T-cell (primary cell): ENCODE results near the gene PTH2. TPM values are rescaled to one million over a fixed set of nuclear protein-coding genes. Genes with fewer than 3 reads are reported as not detected.

Experiments used
- ATAC-seq, 4 experiments: fragments of 200-7000 bp in 3 of 4; fragments of 150-1000 bp in 1 of 4; cut with Tn5 transposase; replicated peaks in 1 of 4; 1 replicate in 3 of 4; 2 replicates in 1 of 4; pipeline ENCODE4 v1.10.0; 2021; ENCODE audit warnings: moderate library complexity in 3 of 4, mild to moderate bottlenecking in 2 of 4, moderate number of reproducible peaks in 1 of 4
- CTCF ChIA-PET, 2 donors: fragments of 300-600 bp; sonication (Branson Sonifier 250); formaldehyde crosslinking; loops; one replicate each; lab custom pipeline; 2022; ENCODE audit warnings: antibody characterized with exemption in 2 of 2; lab: Charles Lee
- POLR2A ChIA-PET, 2 donors: fragments of 300-600 bp; sonication (Branson Sonifier 250); formaldehyde crosslinking; loops; one replicate each; lab custom pipeline; 2022; ENCODE audit warnings: antibody characterized with exemption in 2 of 2; lab: Charles Lee
- DNase-seq, 35 experiments: peaks; one replicate each; pipeline versions ENCODE4 v3.0.0 to v3.0.0-alpha.2; 2013 to 2023
- H3K27ac ChIP-seq: one replicate; pipeline ENCODE4 v1.5.1; 2013; ENCODE audit warnings: low read length
- H3K27me3 ChIP-seq, 2 experiments: replicated peaks in 1 of 2; 1 replicate in 1 of 2; 2 replicates in 1 of 2; pipeline versions ENCODE4 v1.6.1 to v1.7.0; 2013; ENCODE audit warnings: low read length in 1 of 2, mixed read lengths in 1 of 2; ENCODE audit not compliant: control insufficient read depth in 2 of 2, insufficient read depth in 2 of 2; ENCODE audit errors: extremely low read depth in 1 of 2
- H3K36me3 ChIP-seq, 2 donors: 1 replicate in 1 of 2; 2 replicates in 1 of 2; pipeline versions ENCODE4 v1.6.1 to v1.7.0; 2013; ENCODE audit warnings: low read length in 1 of 2; ENCODE audit not compliant: control insufficient read depth in 2 of 2, insufficient read depth in 1 of 2; ENCODE audit errors: extremely low read depth in 1 of 2
- H3K4me1 ChIP-seq, 2 experiments: 1 replicate in 1 of 2; 2 replicates in 1 of 2; pipeline versions ENCODE4 v1.6.1 to v1.7.0; 2013; ENCODE audit warnings: low read length in 2 of 2, mixed read lengths in 1 of 2; ENCODE audit not compliant: insufficient read depth in 2 of 2, control insufficient read depth in 1 of 2; ENCODE audit errors: extremely low read depth in 1 of 2
- H3K4me3 ChIP-seq, 2 donors: 1 replicate in 1 of 2; 2 replicates in 1 of 2; pipeline versions ENCODE4 v1.5.1 to v1.7.0; 2013; ENCODE audit warnings: mild to moderate bottlenecking in 2 of 2, low read length in 1 of 2, moderate library complexity in 1 of 2; ENCODE audit not compliant: control insufficient read depth in 1 of 2; ENCODE audit errors: extremely low read depth in 1 of 2
- H3K9me3 ChIP-seq: 2 replicates; pipeline ENCODE4 v1.7.0; 2013
- H3K27ac Mint-ChIP-seq, 2 donors: one replicate each; pipeline ENCODE4 v1.8.0; 2020 to 2021; ENCODE audit warnings: mild to moderate bottlenecking in 2 of 2, mixed read lengths in 2 of 2
- H3K27me3 Mint-ChIP-seq, 2 donors: one replicate each; pipeline ENCODE4 v1.8.0; 2021 to 2022; ENCODE audit warnings: mixed read lengths in 2 of 2
- H3K36me3 Mint-ChIP-seq: one replicate; pipeline ENCODE4 v1.8.0; 2021; ENCODE audit warnings: mixed read lengths
- H3K4me1 Mint-ChIP-seq, 3 donors: one replicate each; pipeline ENCODE4 v1.8.0; 2020 to 2022; ENCODE audit warnings: mixed read lengths in 3 of 3, mild to moderate bottlenecking in 1 of 3
- H3K4me3 Mint-ChIP-seq, 3 donors: one replicate each; pipeline ENCODE4 v1.8.0; 2020 to 2022; ENCODE audit warnings: mild to moderate bottlenecking in 3 of 3, mixed read lengths in 3 of 3, moderate library complexity in 3 of 3
- H3K9me3 Mint-ChIP-seq, 3 donors: one replicate each; pipeline ENCODE4 v1.8.0; 2020 to 2022; ENCODE audit warnings: mixed read lengths in 3 of 3
- WGBS: methylation state at CpG from one replicate; pipeline ENCODE4 v1.1.5; 2013; ENCODE audit warnings: missing lambda C conversion rate; ENCODE audit not compliant: insufficient coverage; 5-methylcytosine and 5-hydroxymethylcytosine counted together
- total RNA-seq, 35 experiments: library from RNA in 6 of 35; stranded (reverse) in 6 of 35; fragments of 120-200 nt in 1 of 35; gene quantifications; one replicate each; pipeline versions ENCODE4 v1.2.1 to v1.2.4 and lab custom pipeline; 2013 to 2026

The PTH2 gene
- total RNA-seq, 5 donors from 2014 or later (not counting 1 experiment from before 2014, with no cell fraction given): not detected

DNA sequence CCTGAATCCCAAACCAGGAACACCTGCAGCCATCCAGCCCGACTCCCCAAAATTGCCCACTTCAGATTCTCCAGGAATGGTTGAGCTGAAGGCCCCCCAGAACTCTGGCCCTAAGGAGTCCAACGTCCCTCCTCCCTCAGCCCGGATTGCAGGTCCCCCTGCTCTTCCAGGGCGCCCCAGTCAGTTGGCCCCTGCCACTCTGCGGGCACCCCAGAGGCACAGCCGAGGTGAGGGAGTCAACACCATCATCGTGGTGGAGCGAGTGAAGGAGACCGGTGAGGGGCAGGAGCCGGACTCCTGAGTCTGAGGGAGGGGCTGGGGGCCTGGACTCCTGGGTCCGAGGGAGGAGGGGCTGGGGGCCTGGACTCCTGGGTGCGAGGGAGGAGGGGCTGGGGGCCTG, 4.1 kb upstream of the PTH2 start:
- ATAC-seq (no peak), DNase-seq (no peak)
- Histone ChIP-seq H3K36me3 (no peaks in the 10 kb centered on the region), H3K27ac (no peak overlapping the region), H3K4me3 (no peak overlapping the region), H3K9me3 (no peaks in the 10 kb centered on the region), H3K4me1 (peaks cover 15 to 61% of the 10 kb centered on the region in 2 experiments), H3K27me3 (peaks cover 17 to 99% of the 10 kb centered on the region in 2 experiments)
- 47% methylated on average over 12 of the region's 12 CpGs for WGBS
- H3K4me3 Mint-ChIP-seq: peak overlapping the region in 1 of 3 donors; percentile 62
- ChIA-PET CTCF (interaction anchor here in 1 of 2 donors (0.6 to 0.7 kb wide), 2 partner anchors 79 to 123 kb away, joined by 3 read pairs; no protein-coding TSS in a partner anchor), POLR2A (no interaction called here)
- peaks cover 6% of the 10 kb centered on the region for H3K36me3 Mint-ChIP-seq
- peak overlapping the region in 1 of 2 donors; percentile 81 for H3K27ac Mint-ChIP-seq
- no peaks in the 10 kb centered on the region for H3K9me3 Mint-ChIP-seq
- H3K4me1 Mint-ChIP-seq: peaks cover 55 to 69% (median 67%) of the 10 kb centered on the region in 3 donors
- H3K27me3 Mint-ChIP-seq: peaks cover 74 to 88% of the 10 kb centered on the region in 2 donors

DNA sequence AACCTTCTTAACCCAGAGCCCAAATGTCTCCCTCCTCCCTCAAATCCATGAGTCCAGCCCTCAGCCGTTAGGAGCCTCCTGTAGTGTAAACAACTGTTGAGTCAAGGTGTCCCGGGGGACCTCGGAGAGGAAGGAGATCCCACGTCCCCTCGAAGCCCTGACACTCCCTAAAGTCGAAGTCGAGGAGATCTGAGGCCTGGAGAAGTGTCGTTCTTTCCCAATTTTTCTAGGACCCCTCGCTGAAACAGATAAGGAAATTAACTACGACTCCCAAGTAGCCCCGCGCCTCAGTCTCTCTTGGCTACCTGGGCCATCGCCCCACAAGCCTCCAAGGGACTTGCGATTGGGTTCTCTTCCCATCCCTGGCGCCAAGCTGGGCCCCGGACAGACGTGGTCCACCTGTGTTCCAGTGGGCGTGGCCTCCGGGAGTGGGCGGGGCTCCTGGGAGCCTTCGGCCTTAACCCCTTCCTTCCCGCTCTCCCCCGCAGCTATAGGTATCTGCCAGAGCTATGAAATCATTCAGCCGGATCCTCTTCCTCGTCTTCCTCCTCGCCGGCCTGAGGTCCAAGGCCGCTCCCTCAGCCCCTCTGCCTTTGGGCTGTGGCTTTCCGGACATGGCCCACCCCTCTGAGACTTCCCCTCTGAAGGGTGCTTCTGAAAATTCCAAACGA, 2.8 kb upstream of the PTH2 start:
- peaks cover 80 to 89% of the 10 kb centered on the region in 2 donors for H3K27me3 Mint-ChIP-seq
- H3K4me1 ChIP-seq: peaks cover 15 to 61% of the 10 kb centered on the region in 2 experiments
- WGBS: 13% methylated on average over 30 of the region's 30 CpGs

DNA sequence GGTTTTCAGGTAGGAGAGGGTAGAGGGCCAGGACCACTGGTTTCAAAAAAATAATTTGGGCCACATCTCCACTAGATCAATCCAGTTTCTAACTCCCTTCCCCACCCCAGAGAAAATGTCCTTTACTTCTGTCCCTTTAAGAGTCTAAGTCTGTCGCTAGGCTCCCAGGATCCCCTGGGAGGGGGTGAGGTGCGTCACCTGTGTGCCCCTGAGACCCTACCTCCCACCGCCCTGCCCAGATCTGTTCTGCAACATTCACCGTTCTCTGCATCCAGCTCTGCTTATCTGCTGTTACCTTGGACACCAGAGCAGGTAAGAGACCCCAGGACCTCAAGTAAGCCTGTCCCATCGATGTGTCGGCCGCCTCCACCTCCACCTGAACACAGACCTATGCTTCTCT, 1.9 kb upstream of the PTH2 start, which contains the start of gene GFY:
GFY (plus strand) TSS at position 211 of the 400 bp plus-strand sequence. CDS start 1,043 bp downstream, outside the sequence.
- no peak within 1 kb of the TSS for H3K27ac ChIP-seq
- Mint-ChIP-seq H3K9me3 (no peaks in the 10 kb centered on the region), H3K4me3 (peak within 1 kb of the TSS in 1 of 3 donors; percentile 82), H3K27ac (no peak within 1 kb of the TSS), H3K27me3 (peaks cover 80 to 89% of the 10 kb centered on the region in 2 donors), H3K4me1 (peaks cover 62 to 80% (median 77%) of the 10 kb centered on the region in 3 donors), H3K36me3 (peaks cover 6% of the 10 kb centered on the region)
- no peak for ATAC-seq
- H3K36me3 ChIP-seq: no peaks in the 10 kb centered on the region
- DNase-seq: no peak
- peaks cover 15 to 64% of the 10 kb centered on the region in 2 experiments for H3K4me1 ChIP-seq
- ChIA-PET POLR2A (interaction anchor here in 1 of 2 donors (0.5 kb wide), 1 partner anchor 31 kb away, joined by 3 read pairs; no protein-coding TSS in a partner anchor), CTCF (no interaction called here)
- H3K4me3 ChIP-seq: no peak within 1 kb of the TSS
- H3K9me3 ChIP-seq: no peaks in the 10 kb centered on the region
- 73% methylated on average over 7 of the region's 7 CpGs for WGBS
- H3K27me3 ChIP-seq: peaks cover 15 to 99% of the 10 kb centered on the region in 2 experiments

More for the DNA sequence above, 2.8 kb upstream of the PTH2 start:
- Histone ChIP-seq H3K36me3 (no peaks in the 10 kb centered on the region), H3K4me3 (no peak overlapping the region), H3K9me3 (no peaks in the 10 kb centered on the region), H3K27ac (no peak overlapping the region), H3K27me3 (peaks cover 17 to 99% of the 10 kb centered on the region in 2 experiments)
- DNase-seq (no peak), ATAC-seq (no peak)
- peaks cover 6% of the 10 kb centered on the region for H3K36me3 Mint-ChIP-seq
- no peaks in the 10 kb centered on the region for H3K9me3 Mint-ChIP-seq
- H3K4me1 Mint-ChIP-seq: peaks cover 61 to 75% (median 75%) of the 10 kb centered on the region in 3 donors
- ChIA-PET CTCF (no interaction called here), POLR2A (no interaction called here)
- peak overlapping the region in 1 of 2 donors; percentile 81 for H3K27ac Mint-ChIP-seq
- peak overlapping the region in 1 of 3 donors; percentile 62 for H3K4me3 Mint-ChIP-seq

DNA sequence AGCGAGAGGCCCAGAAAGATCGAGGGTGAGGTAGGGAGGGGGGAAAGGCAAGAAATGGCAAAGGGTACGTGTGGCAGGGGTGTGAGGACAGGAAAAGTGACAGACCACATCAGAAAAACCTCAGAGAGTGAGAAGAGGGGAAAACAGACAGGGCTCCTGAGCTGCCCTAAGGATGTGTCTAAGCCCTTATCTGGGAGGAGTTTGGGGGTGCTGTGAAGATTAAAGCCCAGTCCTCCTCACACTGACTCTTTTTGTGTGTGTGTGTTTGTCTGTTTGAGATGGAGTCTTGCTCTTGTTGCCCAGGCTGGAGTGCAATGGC, 703 bp upstream of the PTH2 start:
- Mint-ChIP-seq H3K27me3 (peaks cover 85 to 91% of the 10 kb centered on the region in 2 donors), H3K36me3 (peaks cover 6% of the 10 kb centered on the region), H3K27ac (peak overlapping the region in 1 of 2 donors; percentile 58), H3K4me3 (peak overlapping the region; percentile 53 to 82 (median 63)), H3K9me3 (no peaks in the 10 kb centered on the region), H3K4me1 (peaks cover 62 to 80% (median 75%) of the 10 kb centered on the region in 3 donors)
- ChIA-PET CTCF (no interaction called here), POLR2A (interaction anchor here (0.6 to 0.7 kb wide), 2 partner anchors 13 to 18 kb away, joined by 4 read pairs; no protein-coding TSS in a partner anchor)
- Histone ChIP-seq H3K9me3 (no peaks in the 10 kb centered on the region), H3K4me3 (peak overlapping the region in 1 of 2 donors; percentile 19), H3K27me3 (peaks cover 12 to 96% of the 10 kb centered on the region in 2 experiments), H3K4me1 (peaks cover 15 to 64% of the 10 kb centered on the region in 2 experiments), H3K36me3 (no peaks in the 10 kb centered on the region), H3K27ac (no peak overlapping the region)
- DNase-seq (peak in 1 of 35 experiments; percentile 63), ATAC-seq (peak; percentile 16 to 54 (median 47))
- 0% methylated on average over 1 of the region's 3 CpGs for WGBS

DNA sequence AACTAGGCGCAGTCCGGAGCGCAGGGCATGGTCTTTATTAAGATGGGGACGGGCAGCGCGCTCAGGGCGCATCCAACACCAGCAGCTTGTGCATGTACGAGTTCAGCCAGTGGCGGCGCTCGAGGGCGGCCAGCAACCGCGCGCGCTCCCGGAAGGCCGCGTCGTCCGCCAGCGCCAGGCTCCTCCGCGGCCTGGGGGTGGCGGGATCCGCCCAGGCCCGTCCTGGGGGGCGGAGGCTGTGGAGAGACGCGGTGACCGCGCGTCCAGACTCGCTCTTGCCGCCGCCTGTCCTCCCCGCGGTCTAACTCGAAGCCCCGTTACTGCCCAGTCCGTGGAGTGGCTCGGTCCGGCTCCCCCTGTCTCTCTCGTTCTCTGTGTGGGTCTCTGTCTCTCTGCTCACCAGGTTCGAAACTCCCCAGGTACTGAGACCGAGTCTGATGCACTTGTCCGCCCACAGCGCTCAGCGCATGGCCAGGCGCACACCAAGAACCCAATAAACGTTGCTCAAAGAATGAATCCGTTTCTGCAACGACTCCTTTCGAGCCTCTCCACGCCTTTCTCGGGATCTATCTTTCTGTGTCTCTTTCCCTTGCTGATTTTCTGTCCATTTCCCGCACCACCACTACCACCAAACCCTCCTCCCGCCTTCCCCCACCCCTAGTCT, 702 bp downstream of the PTH2 start:
- peaks cover 12 to 95% of the 10 kb centered on the region in 2 experiments for H3K27me3 ChIP-seq
- peaks cover 13 to 50% of the 10 kb centered on the region in 2 experiments for H3K4me1 ChIP-seq
- H3K4me3 ChIP-seq: peak overlapping the region; percentile 16 to 74
- H3K4me3 Mint-ChIP-seq: peak overlapping the region; percentile 63 to 82 (median 76)
- CTCF ChIA-PET: interaction anchor here in 1 of 2 donors (0.5 kb wide), 1 partner anchor 84 kb away, joined by 4 read pairs; no protein-coding TSS in a partner anchor
- H3K36me3 ChIP-seq: no peaks in the 10 kb centered on the region
- H3K9me3 Mint-ChIP-seq: no peaks in the 10 kb centered on the region
- POLR2A ChIA-PET: no interaction called here
- WGBS: 5% methylated on average over 58 of the region's 58 CpGs
- DNase-seq (peak in 22 of 35 experiments; percentile 22 to 69 (median 42)), ATAC-seq (peak; percentile 36 to 50 (median 46))
- no peaks in the 10 kb centered on the region for H3K9me3 ChIP-seq
- peaks cover 52 to 69% (median 64%) of the 10 kb centered on the region in 3 donors for H3K4me1 Mint-ChIP-seq
- peak overlapping the region in 1 of 2 donors; percentile 65 for H3K27ac Mint-ChIP-seq
- H3K36me3 Mint-ChIP-seq: peaks cover 6% of the 10 kb centered on the region
- peaks cover 87 to 92% of the 10 kb centered on the region in 2 donors for H3K27me3 Mint-ChIP-seq
- no peak overlapping the region for H3K27ac ChIP-seq

DNA sequence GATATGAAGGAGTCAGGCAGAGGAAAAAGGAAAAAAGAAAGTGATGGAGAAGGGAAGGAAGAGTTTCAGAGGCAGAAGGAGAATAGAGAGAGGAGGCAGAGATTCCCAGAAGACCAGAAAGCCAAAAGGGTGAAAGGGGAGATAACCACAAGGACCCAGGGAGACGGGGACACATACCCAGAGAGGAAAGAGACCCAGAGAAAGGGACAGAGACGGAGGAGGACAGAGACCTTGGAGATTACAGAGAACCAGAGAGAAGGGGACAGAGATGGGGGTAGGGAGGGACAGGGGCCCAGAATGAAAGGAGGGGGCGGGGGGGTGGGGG, 1.4 kb downstream of the PTH2 start:
- Mint-ChIP-seq H3K27me3 (peaks cover 81 to 89% of the 10 kb centered on the region in 2 donors), H3K36me3 (peaks cover 2% of the 10 kb centered on the region), H3K9me3 (no peaks in the 10 kb centered on the region), H3K27ac (no peak overlapping the region), H3K4me3 (peak overlapping the region in 2 of 3 donors; percentile 35 to 82), H3K4me1 (peaks cover 49 to 63% (median 59%) of the 10 kb centered on the region in 3 donors)
- Histone ChIP-seq H3K27ac (no peak overlapping the region), H3K9me3 (no peaks in the 10 kb centered on the region), H3K27me3 (peaks cover 12 to 95% of the 10 kb centered on the region in 2 experiments), H3K36me3 (no peaks in the 10 kb centered on the region), H3K4me3 (no peak overlapping the region), H3K4me1 (peaks cover 13 to 46% of the 10 kb centered on the region in 2 experiments)
- DNase-seq (no peak), ATAC-seq (no peak)
- WGBS: 14% methylated on average over 1 of the region's 3 CpGs
- ChIA-PET POLR2A (no interaction called here), CTCF (interaction anchor here in 1 of 2 donors (0.5 kb wide), 1 partner anchor 85 kb away, joined by 4 read pairs; no protein-coding TSS in a partner anchor)
